Right cardiac atrium (tissue), 5 donors: ENCODE results near the gene PLPP6. TPM values are rescaled to one million over a fixed set of nuclear protein-coding genes. Genes with fewer than 3 reads are reported as not detected.

Source experiments
- ATAC-seq, 2 donors: fragments of 200-7000 bp; cut with Tn5 transposase; one replicate each; pipeline versions ENCODE4 v1.8.0 to v1.9.1; 2020; ENCODE audit warnings: moderate library complexity in 2 of 2, mild to moderate bottlenecking in 1 of 2
- DNase-seq, 3 donors: peaks; one replicate each; pipeline ENCODE4 v3.0.0-alpha.2; 2020
- H3K27ac ChIP-seq: one replicate; pipeline ENCODE4 v1.5.1; 2013; ENCODE audit warnings: mild to moderate bottlenecking, low read length, control low read depth, moderate library complexity
- H3K27me3 ChIP-seq: one replicate; pipeline ENCODE4 v1.6.1; 2013; ENCODE audit not compliant: control insufficient read depth, insufficient read depth
- H3K4me1 ChIP-seq: one replicate; pipeline ENCODE4 v1.6.1; 2013; ENCODE audit warnings: low read length; ENCODE audit not compliant: control insufficient read depth, insufficient read depth
- H3K4me3 ChIP-seq: one replicate; pipeline ENCODE4 v1.5.1; 2013; ENCODE audit warnings: low read length, control low read depth
- H3K9me3 ChIP-seq: one replicate; pipeline ENCODE4 v1.6.1; 2013; ENCODE audit warnings: low read length; ENCODE audit not compliant: control insufficient read depth
- WGBS: extraction: QIAGEN DNeasy Blood & Tissue Kit; methylation state at CpG from one replicate; pipeline ENCODE4 v1.1.7; 2013; 5-methylcytosine and 5-hydroxymethylcytosine counted together
- intact Hi-C, 4 donors: fragments of 100-400 bp; cut with DNase I; formaldehyde crosslinking; loops; one replicate each; pipeline versions ENCODE4 v1.11.0 to v1.14.0; 2022 to 2023
- polyA plus RNA-seq: library from polyadenylated mRNA; stranded (reverse); fragments of 200-250 nt; gene quantifications from one replicate; pipeline ENCODE4 v1.2.3, GENCODE V29; 2013
- total RNA-seq, 4 donors: library from RNA; stranded (reverse); fragmentation: NEBNext Ultra II Directional; extraction: Animal tissue kit (Norgen Biotek cat#: 25700); gene quantifications; one replicate each; pipeline ENCODE4 v1.2.1, GENCODE V29; 2021
- donor health status: healthy with polysubstance abuse.
- donor health status: DM: no; HTN: yes; CAD: no.
- donor health status: DM: no; HTN: no; CAD: no.
- donor health status: DM: no; HTN: yes; CAD: no; lungs with severe emphysema.
- donor health status: DM: yes; HTN: yes; CAD: no.

PLPP6 gene
- total and polyA plus RNA-seq, 5 donors = 2.1 to 4.5 (median 3.8) TPM

- Histone ChIP-seq H3K4me1 (peaks cover 6% of the 10 kb centered on the region), H3K27me3 (no peaks in the 10 kb centered on the region), H3K4me3 (no peak overlapping the region), H3K9me3 (no peaks in the 10 kb centered on the region), H3K27ac (no peak overlapping the region)
- WGBS = 78% methylated on average over 3 of the region's 3 CpGs
- no peak for DNase-seq
- ATAC-seq = no peak
- intact Hi-C loops = no loop called here
Measured at GRCh38 chr9:4691795-4692194, 29.7 kb downstream of the PLPP6 start.

- peaks cover 4% of the 10 kb centered on the region for H3K4me1 ChIP-seq
- WGBS = 94% methylated on average over 3 of the region's 3 CpGs
- H3K27ac ChIP-seq = no peak overlapping the region
- H3K4me3 ChIP-seq = no peak overlapping the region
- no peak for DNase-seq
- H3K27me3 ChIP-seq = no peaks in the 10 kb centered on the region
- intact Hi-C loops = no loop called here
- ATAC-seq = no peak
- H3K9me3 ChIP-seq = no peaks in the 10 kb centered on the region
Measured at GRCh38 chr9:4700091-4700490, 38.0 kb downstream of the PLPP6 start.

GRCh38 chr9:4700932-4701331 is 38.8 kb downstream of the PLPP6 start:
- ATAC-seq = no peak
- intact Hi-C loops = no loop called here
- no peak overlapping the region for H3K4me3 ChIP-seq
- H3K27me3 ChIP-seq = no peaks in the 10 kb centered on the region
- DNase-seq = no peak
- 80% methylated on average over 2 of the region's 2 CpGs for WGBS
- no peak overlapping the region for H3K27ac ChIP-seq
- H3K9me3 ChIP-seq = no peaks in the 10 kb centered on the region
- no peaks in the 10 kb centered on the region for H3K4me1 ChIP-seq

GRCh38 chr9:4701526-4701925 is 39.4 kb downstream of the PLPP6 start:
- no peak overlapping the region for H3K4me3 ChIP-seq
- WGBS = 44% methylated on average over 1 of the region's 1 CpG
- ATAC-seq (no peak), DNase-seq (no peak)
- H3K27ac ChIP-seq = no peak overlapping the region
- H3K9me3 ChIP-seq = no peaks in the 10 kb centered on the region
- no peaks in the 10 kb centered on the region for H3K4me1 ChIP-seq
- H3K27me3 ChIP-seq = no peaks in the 10 kb centered on the region
- intact Hi-C loops = no loop called here

GRCh38 chr9:4704129-4704528 is 42.0 kb downstream of the PLPP6 start:
- Histone ChIP-seq H3K4me3 (no peak overlapping the region), H3K4me1 (no peaks in the 10 kb centered on the region), H3K27ac (no peak overlapping the region), H3K27me3 (no peaks in the 10 kb centered on the region), H3K9me3 (no peaks in the 10 kb centered on the region)
- no peak for ATAC-seq
- intact Hi-C loops = no loop called here
- DNase-seq = no peak
- 97% methylated on average over 2 of the region's 2 CpGs for WGBS

GRCh38 chr9:4706021-4706420 is 43.9 kb downstream of the PLPP6 start:
- WGBS = 69% methylated on average over 2 of the region's 2 CpGs
- Histone ChIP-seq H3K4me3 (no peak overlapping the region), H3K27ac (no peak overlapping the region), H3K4me1 (no peaks in the 10 kb centered on the region), H3K9me3 (no peaks in the 10 kb centered on the region), H3K27me3 (no peaks in the 10 kb centered on the region)
- ATAC-seq (no peak), DNase-seq (no peak)
- intact Hi-C loops = no loop called here

GRCh38 chr9:4706971-4707622 is 45.0 kb downstream of the PLPP6 start:
- Histone ChIP-seq H3K27ac (no peak overlapping the region), H3K9me3 (no peaks in the 10 kb centered on the region), H3K27me3 (no peaks in the 10 kb centered on the region), H3K4me1 (no peaks in the 10 kb centered on the region), H3K4me3 (no peak overlapping the region)
- intact Hi-C loops = no loop called here
- WGBS = 74% methylated on average over 4 of the region's 4 CpGs
- DNase-seq = no peak
- ATAC-seq = no peak

GRCh38 chr9:4709380-4709779 is 47.3 kb downstream of the PLPP6 start:
- intact Hi-C loops = no loop called here
- Histone ChIP-seq H3K4me1 (no peaks in the 10 kb centered on the region), H3K27ac (no peak overlapping the region), H3K9me3 (no peaks in the 10 kb centered on the region), H3K27me3 (no peaks in the 10 kb centered on the region), H3K4me3 (no peak overlapping the region)
- no peak for ATAC-seq
- DNase-seq = no peak

- Histone ChIP-seq H3K9me3 (no peaks in the 10 kb centered on the region), H3K27ac (no peak overlapping the region), H3K4me1 (no peaks in the 10 kb centered on the region), H3K4me3 (no peak overlapping the region), H3K27me3 (no peaks in the 10 kb centered on the region)
- WGBS = 56% methylated on average over 7 of the region's 7 CpGs
- DNase-seq (no peak), ATAC-seq (peak; percentile 51 to 81)
- intact Hi-C loops = no loop called here
Measured at GRCh38 chr9:4713849-4714248, 51.8 kb downstream of the PLPP6 start.

GRCh38 chr9:4714266-4715016 is 52.3 kb downstream of the PLPP6 start:
- no peak overlapping the region for H3K27ac ChIP-seq
- intact Hi-C loops = no loop called here
- 82% methylated on average over 9 of the region's 9 CpGs for WGBS
- no peak for ATAC-seq
- no peak for DNase-seq
- H3K4me3 ChIP-seq = no peak overlapping the region
- H3K9me3 ChIP-seq = no peaks in the 10 kb centered on the region
- H3K27me3 ChIP-seq = no peaks in the 10 kb centered on the region
- no peaks in the 10 kb centered on the region for H3K4me1 ChIP-seq
